HepG2 (cell line): ENCODE data around the gene ALG8. TPM values are rescaled to one million over a fixed set of nuclear protein-coding genes. Genes with fewer than 3 reads are reported as not detected.

Experiments
- AHR ChIP-seq: IDR thresholded peaks from 2 replicates; pipeline ENCODE4 v1.6.1; 2018; ENCODE audit warnings: missing genetic modification reagents, missing compliant biosample characterization
- CENPT ChIP-seq: sonication (generic); formaldehyde crosslinking; IDR thresholded peaks from 2 replicates; pipeline ENCODE4 v1.8.0; 2022; ENCODE audit warnings: low read depth, mild to moderate bottlenecking, moderate library complexity, missing genetic modification reagents
- EED ChIP-seq: sonication (generic); formaldehyde crosslinking; IDR thresholded peaks from 2 replicates; pipeline ENCODE4 v1.5.0; 2020; ENCODE audit warnings: mild to moderate bottlenecking, missing genetic modification reagents
- IRF2 ChIP-seq: IDR thresholded peaks from 2 replicates; pipeline ENCODE4 v1.6.1; 2018; ENCODE audit warnings: missing genetic modification reagents, missing compliant biosample characterization
- MIXL1 ChIP-seq: IDR thresholded peaks from 2 replicates; pipeline ENCODE4 v1.6.1; 2016
- PTBP1 ChIP-seq: fragments of 200-400 bp; formaldehyde crosslinking; IDR thresholded peaks from 2 replicates; pipeline ENCODE4 v1.6.1; 2018; ENCODE audit warnings: low read length, low read depth; ENCODE audit not compliant: poor library complexity, severe bottlenecking
- RNF2 ChIP-seq: fragments of 450-650 bp; conservative IDR thresholded peaks from 2 replicates; pipeline ENCODE4 v1.6.1; 2016; ENCODE audit warnings: low read depth
- SALL1 ChIP-seq: sonication (generic); formaldehyde crosslinking; IDR thresholded peaks from 2 replicates; pipeline ENCODE4 v1.8.0; 2022; ENCODE audit warnings: mild to moderate bottlenecking, missing genetic modification reagents
- SIX4 ChIP-seq: sonication (generic); formaldehyde crosslinking; IDR thresholded peaks from 2 replicates; pipeline ENCODE4 v1.4.0; 2020; ENCODE audit warnings: missing genetic modification reagents
- SNRNP70 ChIP-seq: fragments of 200-400 bp; formaldehyde crosslinking; IDR thresholded peaks from 2 replicates; pipeline ENCODE4 v1.6.1; 2017; ENCODE audit warnings: mild to moderate bottlenecking, low read depth, low read length, moderate library complexity
- SRY ChIP-seq: sonication (generic); formaldehyde crosslinking; IDR thresholded peaks from 2 replicates; pipeline ENCODE4 v1.8.0; 2022; ENCODE audit warnings: mild to moderate bottlenecking, missing genetic modification reagents
- ZKSCAN8 ChIP-seq: IDR thresholded peaks from 2 replicates; pipeline ENCODE4 v1.6.1; 2016; ENCODE audit warnings: borderline replicate concordance, missing genetic modification reagents, missing compliant biosample characterization
- ZNF12 ChIP-seq: sonication (generic); formaldehyde crosslinking; IDR thresholded peaks from 2 replicates; pipeline ENCODE4 v1.5.0; 2020; ENCODE audit warnings: missing genetic modification reagents
- ZNF124 ChIP-seq: sonication (generic); formaldehyde crosslinking; IDR thresholded peaks from 2 replicates; pipeline ENCODE4 v1.4.0; 2020; ENCODE audit warnings: missing genetic modification reagents
- ZNF143 ChIP-seq: sonication (generic); formaldehyde crosslinking; IDR thresholded peaks from 2 replicates; pipeline ENCODE4 v1.4.0; 2020; ENCODE audit warnings: missing genetic modification reagents
- ZNF747 ChIP-seq: sonication (generic); formaldehyde crosslinking; IDR thresholded peaks from 2 replicates; pipeline ENCODE4 v1.8.1; 2023; ENCODE audit warnings: missing genetic modification reagents, mild to moderate bottlenecking, borderline replicate concordance
- ZNF788 ChIP-seq: sonication (generic); formaldehyde crosslinking; IDR thresholded peaks from 2 replicates; pipeline ENCODE4 v1.5.0; 2020; ENCODE audit warnings: mild to moderate bottlenecking, missing genetic modification reagents, borderline replicate concordance
- ZNF792 ChIP-seq: IDR thresholded peaks from 2 replicates; pipeline ENCODE4 v1.6.1; 2016
- polyA plus RNA-seq, 8 experiments: library from polyadenylated mRNA; depleted of rRNA in 3 of 8; stranded (reverse) in 7 of 8; unstranded in 1 of 8; fragments of >200 nt; fragmentation: Illumina TruSeq in 4 of 8; extraction: Trizol in 4 of 8; gene quantifications; 2 replicates each; pipeline versions ENCODE4 v1.2.1 to v1.2.3, GENCODE V29; 2011 to 2016; ENCODE audit warnings: low read depth in 4 of 8, missing spikeins in 1 of 8, mixed read lengths in 1 of 8; ENCODE audit not compliant: insufficient read depth in 1 of 8
- total RNA-seq, 5 experiments: library from RNA; depleted of rRNA; stranded (reverse); fragments of >200 nt; fragmentation: Illumina TruSeq; extraction: Trizol; gene quantifications; 2 replicates each; pipeline ENCODE4 v1.2.3, GENCODE V29; 2016; ENCODE audit warnings: low read depth in 1 of 5
- TF ChIP-seq, protein P1 (sequence below): sonication (generic); formaldehyde crosslinking; IDR thresholded peaks from 2 replicates; pipeline ENCODE4 v1.9.0; 2021; ENCODE audit warnings: missing genetic modification reagents, borderline replicate concordance
- TF ChIP-seq, protein P2 (sequence below): sonication (generic); formaldehyde crosslinking; IDR thresholded peaks from 2 replicates; pipeline ENCODE4 v1.4.0; 2020; ENCODE audit warnings: missing genetic modification reagents
- TF ChIP-seq, protein P3 (sequence below): sonication (generic); formaldehyde crosslinking; conservative IDR thresholded peaks from 2 replicates; pipeline ENCODE4 v1.4.0; 2020; ENCODE audit warnings: missing genetic modification reagents
- TF ChIP-seq, protein P4 (sequence below): IDR thresholded peaks from 2 replicates; pipeline ENCODE4 v1.6.1; 2016
- TF ChIP-seq, protein P5 (sequence below): sonication (generic); formaldehyde crosslinking; IDR thresholded peaks from 2 replicates; pipeline ENCODE4 v1.5.1; 2020; ENCODE audit warnings: missing genetic modification reagents, mild to moderate bottlenecking, borderline replicate concordance

The ALG8 gene
- total and polyA plus RNA-seq, 2 of the 13 experiments (the other 11 are each of a cell fraction or from before 2014, with no cell fraction given): 75.8 to 88.0 TPM

DNA sequence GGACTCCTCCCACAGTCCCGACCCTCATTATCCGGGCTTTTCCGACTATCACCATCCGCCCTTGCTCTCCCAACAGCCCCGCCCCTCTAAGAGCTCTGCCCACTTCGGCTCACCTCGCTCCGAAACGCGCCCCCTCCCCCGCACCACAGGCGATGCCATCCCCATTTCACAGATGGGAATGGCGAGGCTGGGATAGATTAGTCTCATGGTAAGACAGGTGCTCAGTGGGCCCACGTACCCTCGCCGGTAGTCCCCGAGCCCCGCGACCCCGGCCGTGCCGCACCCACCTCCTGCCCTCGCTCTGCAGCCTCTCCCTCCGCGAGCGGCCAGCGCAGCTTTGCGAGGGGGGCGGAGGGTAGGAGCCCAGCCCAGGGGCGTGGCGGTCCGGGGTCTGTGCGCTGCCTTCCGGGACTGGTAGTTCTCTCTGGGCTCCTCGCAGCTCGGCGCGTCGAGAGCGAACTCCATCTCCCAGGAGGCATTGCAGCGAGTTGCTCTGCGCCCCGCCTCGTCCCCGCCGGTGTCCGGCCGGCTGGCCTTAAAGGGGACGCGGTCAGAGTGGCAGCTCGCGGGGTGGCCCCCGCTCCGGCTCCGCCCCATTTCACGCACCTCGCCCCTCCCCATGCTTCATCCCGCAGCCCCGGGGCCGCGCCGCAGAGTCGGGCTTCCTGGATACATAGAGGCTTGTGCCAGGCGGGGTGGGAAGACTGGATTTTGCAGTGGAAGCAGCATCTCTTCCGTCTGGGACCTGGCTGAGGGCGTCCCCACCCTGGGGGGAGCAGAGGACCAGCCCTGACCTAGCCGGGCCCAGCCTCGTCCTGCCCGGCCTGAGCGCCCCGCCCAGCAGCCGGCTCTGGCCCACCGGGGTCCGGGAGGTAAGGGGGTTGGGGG, 49.1 kb upstream of the ALG8 start, which contains the start of the genes KCTD21 and USP35 (continued):
- TF ChIP-seq, protein P1, sequence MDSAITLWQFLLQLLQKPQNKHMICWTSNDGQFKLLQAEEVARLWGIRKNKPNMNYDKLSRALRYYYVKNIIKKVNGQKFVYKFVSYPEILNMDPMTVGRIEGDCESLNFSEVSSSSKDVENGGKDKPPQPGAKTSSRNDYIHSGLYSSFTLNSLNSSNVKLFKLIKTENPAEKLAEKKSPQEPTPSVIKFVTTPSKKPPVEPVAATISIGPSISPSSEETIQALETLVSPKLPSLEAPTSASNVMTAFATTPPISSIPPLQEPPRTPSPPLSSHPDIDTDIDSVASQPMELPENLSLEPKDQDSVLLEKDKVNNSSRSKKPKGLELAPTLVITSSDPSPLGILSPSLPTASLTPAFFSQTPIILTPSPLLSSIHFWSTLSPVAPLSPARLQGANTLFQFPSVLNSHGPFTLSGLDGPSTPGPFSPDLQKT (CRISPR knock-in tag): no peak
- peak; percentile 52; the same call in 1 of the 2 replicates for TF ChIP-seq SRY (CRISPR knock-in tag)
- TF ChIP-seq, protein P2, sequence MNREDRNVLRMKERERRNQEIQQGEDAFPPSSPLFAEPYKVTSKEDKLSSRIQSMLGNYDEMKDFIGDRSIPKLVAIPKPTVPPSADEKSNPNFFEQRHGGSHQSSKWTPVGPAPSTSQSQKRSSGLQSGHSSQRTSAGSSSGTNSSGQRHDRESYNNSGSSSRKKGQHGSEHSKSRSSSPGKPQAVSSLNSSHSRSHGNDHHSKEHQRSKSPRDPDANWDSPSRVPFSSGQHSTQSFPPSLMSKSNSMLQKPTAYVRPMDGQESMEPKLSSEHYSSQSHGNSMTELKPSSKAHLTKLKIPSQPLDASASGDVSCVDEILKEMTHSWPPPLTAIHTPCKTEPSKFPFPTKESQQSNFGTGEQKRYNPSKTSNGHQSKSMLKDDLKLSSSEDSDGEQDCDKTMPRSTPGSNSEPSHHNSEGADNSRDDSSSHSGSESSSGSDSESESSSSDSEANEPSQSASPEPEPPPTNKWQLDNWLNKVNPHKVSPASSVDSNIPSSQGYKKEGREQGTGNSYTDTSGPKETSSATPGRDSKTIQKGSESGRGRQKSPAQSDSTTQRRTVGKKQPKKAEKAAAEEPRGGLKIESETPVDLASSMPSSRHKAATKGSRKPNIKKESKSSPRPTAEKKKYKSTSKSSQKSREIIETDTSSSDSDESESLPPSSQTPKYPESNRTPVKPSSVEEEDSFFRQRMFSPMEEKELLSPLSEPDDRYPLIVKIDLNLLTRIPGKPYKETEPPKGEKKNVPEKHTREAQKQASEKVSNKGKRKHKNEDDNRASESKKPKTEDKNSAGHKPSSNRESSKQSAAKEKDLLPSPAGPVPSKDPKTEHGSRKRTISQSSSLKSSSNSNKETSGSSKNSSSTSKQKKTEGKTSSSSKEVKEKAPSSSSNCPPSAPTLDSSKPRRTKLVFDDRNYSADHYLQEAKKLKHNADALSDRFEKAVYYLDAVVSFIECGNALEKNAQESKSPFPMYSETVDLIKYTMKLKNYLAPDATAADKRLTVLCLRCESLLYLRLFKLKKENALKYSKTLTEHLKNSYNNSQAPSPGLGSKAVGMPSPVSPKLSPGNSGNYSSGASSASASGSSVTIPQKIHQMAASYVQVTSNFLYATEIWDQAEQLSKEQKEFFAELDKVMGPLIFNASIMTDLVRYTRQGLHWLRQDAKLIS: no peak
- TF ChIP-seq, protein P3, sequence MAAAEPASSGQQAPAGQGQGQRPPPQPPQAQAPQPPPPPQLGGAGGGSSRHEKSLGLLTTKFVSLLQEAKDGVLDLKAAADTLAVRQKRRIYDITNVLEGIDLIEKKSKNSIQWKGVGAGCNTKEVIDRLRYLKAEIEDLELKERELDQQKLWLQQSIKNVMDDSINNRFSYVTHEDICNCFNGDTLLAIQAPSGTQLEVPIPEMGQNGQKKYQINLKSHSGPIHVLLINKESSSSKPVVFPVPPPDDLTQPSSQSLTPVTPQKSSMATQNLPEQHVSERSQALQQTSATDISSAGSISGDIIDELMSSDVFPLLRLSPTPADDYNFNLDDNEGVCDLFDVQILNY (CRISPR knock-in tag): peak; percentile 52; the same call in 1 of the 2 replicates
- TF ChIP-seq ZNF747: peak; percentile 73
- TF ChIP-seq, protein P4, sequence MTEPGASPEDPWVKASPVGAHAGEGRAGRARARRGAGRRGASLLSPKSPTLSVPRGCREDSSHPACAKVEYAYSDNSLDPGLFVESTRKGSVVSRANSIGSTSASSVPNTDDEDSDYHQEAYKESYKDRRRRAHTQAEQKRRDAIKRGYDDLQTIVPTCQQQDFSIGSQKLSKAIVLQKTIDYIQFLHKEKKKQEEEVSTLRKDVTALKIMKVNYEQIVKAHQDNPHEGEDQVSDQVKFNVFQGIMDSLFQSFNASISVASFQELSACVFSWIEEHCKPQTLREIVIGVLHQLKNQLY (CRISPR knock-in tag): peak; percentile 63
- no peak for TF ChIP-seq CENPT (CRISPR knock-in tag)
- TF ChIP-seq ZNF124 (CRISPR knock-in tag): peak; percentile 65; the same call in 1 of the 2 replicates
- 0 out of 2 replicates have a peak, but pooled peaks have one; percentile 58 for TF ChIP-seq EED (CRISPR knock-in tag)
- TF ChIP-seq IRF2 (CRISPR knock-in tag): peak; percentile 72
- peak; percentile 58; the same call in 1 of the 2 replicates for TF ChIP-seq ZNF788 (CRISPR knock-in tag)
- TF ChIP-seq SALL1 (CRISPR knock-in tag): peak; percentile 87
- peak; percentile 20; the same call in 1 of the 2 replicates for TF ChIP-seq AHR (CRISPR knock-in tag)
- TF ChIP-seq RNF2: 0 out of 2 replicates have a peak, but pooled peaks have one; percentile 54
- peak; percentile 77 for TF ChIP-seq ZNF792
- peak; percentile 54; the same call in 1 of the 2 replicates for TF ChIP-seq MIXL1 (CRISPR knock-in tag)
- TF ChIP-seq PTBP1: no peak
- TF ChIP-seq, protein P5, sequence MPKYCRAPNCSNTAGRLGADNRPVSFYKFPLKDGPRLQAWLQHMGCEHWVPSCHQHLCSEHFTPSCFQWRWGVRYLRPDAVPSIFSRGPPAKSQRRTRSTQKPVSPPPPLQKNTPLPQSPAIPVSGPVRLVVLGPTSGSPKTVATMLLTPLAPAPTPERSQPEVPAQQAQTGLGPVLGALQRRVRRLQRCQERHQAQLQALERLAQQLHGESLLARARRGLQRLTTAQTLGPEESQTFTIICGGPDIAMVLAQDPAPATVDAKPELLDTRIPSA (CRISPR knock-in tag): peak; percentile 58; the same call in 1 of the 2 replicates
- peak; percentile 48; the same call in 1 of the 2 replicates for TF ChIP-seq SIX4 (CRISPR knock-in tag)
- TF ChIP-seq ZKSCAN8 (CRISPR knock-in tag): peak; percentile 35; the same call in 1 of the 2 replicates
- TF ChIP-seq ZNF143: peak; percentile 98
- peak; percentile 51; the same call in 1 of the 2 replicates for TF ChIP-seq ZNF12 (CRISPR knock-in tag)
- no peak for TF ChIP-seq SNRNP70
